Measurements from ENCODE around the gene CRELD1.
A peak's percentile ranks its signal among the peaks of the same experiment; 100 is the strongest.

CRELD1 gene

DNA sequence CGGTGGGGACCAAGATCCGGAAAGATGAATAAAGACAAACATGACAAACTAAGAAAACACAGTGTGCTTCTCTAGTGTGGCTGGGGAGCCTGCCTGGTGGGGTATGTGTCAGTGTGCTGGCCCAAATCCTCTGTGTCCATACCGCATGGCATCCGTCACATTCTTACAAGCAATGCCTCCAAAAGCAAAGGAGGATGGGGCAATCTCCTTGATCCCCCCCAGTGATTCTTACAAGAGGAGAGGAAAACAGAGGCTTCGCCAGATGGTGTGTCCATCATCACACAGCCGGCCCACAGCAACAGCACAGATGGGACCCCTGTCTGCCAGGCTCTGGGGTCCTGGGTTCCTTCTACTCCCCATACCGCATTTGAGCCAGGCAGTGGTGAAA lies 17.3 kb upstream of the CRELD1 start:
- TF ChIP-seq, protein P1, sequence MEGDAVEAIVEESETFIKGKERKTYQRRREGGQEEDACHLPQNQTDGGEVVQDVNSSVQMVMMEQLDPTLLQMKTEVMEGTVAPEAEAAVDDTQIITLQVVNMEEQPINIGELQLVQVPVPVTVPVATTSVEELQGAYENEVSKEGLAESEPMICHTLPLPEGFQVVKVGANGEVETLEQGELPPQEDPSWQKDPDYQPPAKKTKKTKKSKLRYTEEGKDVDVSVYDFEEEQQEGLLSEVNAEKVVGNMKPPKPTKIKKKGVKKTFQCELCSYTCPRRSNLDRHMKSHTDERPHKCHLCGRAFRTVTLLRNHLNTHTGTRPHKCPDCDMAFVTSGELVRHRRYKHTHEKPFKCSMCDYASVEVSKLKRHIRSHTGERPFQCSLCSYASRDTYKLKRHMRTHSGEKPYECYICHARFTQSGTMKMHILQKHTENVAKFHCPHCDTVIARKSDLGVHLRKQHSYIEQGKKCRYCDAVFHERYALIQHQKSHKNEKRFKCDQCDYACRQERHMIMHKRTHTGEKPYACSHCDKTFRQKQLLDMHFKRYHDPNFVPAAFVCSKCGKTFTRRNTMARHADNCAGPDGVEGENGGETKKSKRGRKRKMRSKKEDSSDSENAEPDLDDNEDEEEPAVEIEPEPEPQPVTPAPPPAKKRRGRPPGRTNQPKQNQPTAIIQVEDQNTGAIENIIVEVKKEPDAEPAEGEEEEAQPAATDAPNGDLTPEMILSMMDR (IDR thresholded peaks at IDR 0.05; ENCODE audit: low read depth, low read length), result no peak

DNA sequence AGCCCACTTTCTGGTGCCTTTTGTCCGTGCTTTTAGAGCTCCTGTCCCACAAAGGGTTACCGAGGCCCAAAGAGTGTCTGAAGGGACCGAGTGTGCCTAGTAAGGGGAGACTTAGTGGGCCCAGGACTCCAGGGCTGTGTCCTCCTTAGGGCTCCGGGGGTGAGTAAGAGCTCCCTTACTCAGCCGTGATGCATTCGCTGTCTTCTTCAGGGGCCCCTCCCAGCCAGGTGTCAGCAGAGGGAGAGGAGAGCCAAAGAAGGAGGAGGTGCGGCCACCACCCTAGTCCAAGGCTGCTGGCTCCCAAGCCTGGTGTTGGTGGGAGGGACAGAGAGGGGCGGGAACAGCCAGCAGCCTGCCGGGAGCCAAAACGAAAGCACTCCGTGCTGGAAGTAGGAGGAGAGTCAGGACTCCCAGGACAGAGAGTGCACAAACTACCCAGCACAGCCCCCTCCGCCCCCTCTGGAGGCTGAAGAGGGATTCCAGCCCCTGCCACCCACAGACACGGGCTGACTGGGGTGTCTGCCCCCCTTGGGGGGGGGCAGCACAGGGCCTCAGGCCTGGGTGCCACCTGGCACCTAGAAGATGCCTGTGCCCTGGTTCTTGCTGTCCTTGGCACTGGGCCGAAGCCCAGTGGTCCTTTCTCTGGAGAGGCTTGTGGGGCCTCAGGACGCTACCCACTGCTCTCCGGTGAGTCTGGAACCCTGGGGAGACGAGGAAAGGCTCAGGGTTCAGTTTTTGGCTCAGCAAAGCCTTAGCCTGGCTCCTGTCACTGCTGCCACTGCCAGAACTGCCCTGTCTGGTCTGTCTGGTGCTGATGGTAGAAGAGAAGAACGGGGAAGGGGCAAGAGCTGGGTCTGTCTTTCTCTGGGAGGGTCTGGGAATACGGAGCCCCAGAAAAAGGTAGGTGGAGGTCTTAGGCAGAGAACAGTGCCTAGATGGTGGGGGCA lies 16.6 kb upstream of the CRELD1 start, which contains the start of gene IL17RC:
Gene IL17RC (plus strand): TSS at position 365 of the 947 bp plus-strand sequence. CDS start 218 bp downstream, at position 583.
- TF ChIP-seq, protein P1 (IDR thresholded peaks at IDR 0.05; ENCODE audit: low read depth, low read length), result no peak
- peak within 1 kb of the TSS; percentile 70 for H3K4me3 ChIP-seq (ENCODE audit: low read depth, low read length)

More for the DNA sequence above, 17.3 kb upstream of the CRELD1 start:
- peak overlapping the region; percentile 70 for H3K4me3 ChIP-seq (ENCODE audit: low read depth, low read length)

DNA sequence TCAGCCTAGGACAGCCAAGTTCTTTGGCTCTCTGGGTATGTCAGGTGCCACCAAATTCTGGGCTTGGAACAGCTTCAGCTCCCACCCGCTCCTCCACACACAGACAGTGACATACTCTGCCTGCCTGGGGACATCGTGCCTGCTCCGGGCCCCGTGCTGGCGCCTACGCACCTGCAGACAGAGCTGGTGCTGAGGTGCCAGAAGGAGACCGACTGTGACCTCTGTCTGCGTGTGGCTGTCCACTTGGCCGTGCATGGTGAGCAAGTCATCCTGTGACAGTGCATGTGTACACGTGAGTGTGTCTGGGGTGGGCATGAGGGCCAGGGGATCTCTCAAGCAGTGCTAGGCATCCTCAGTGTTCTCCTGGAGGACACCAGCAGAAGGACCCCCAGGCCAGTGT lies 15.8 kb upstream of the CRELD1 start:
- peak overlapping the region; percentile 70 for H3K4me3 ChIP-seq (ENCODE audit: low read depth, low read length)
- TF ChIP-seq, protein P1 (IDR thresholded peaks at IDR 0.05; ENCODE audit: low read depth, low read length), result no peak

DNA sequence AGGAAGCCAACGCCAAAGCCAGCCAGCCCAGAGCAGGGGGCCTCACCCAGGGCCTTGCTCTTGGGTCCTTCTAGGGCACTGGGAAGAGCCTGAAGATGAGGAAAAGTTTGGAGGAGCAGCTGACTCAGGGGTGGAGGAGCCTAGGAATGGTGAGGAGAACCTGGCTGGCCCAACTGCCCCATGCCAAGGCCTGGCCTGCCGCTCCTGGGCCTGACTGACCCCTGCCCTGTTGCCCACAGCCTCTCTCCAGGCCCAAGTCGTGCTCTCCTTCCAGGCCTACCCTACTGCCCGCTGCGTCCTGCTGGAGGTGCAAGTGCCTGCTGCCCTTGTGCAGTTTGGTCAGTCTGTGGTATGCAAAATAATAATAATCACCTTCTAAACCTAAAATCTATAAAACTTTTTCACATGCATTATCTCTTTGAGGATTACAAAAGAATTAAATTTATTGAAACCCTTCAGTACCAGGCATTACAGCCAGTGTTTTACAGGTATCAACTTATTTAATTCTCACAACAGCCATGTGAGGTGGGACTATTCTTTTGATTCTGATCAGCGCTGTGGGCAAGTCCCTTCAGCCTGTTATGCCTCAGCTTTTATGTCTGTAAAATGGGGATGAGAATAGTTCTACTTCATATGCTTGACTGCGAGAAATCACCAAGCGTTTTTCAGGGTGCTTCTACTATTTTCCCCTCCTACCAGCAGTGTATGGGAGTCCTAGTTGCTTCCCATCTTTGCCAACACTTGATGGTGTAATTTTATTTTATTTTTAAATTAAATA lies 15.2 kb upstream of the CRELD1 start:
- no peak overlapping the region for H3K4me3 ChIP-seq (ENCODE audit: low read depth, low read length)
- TF ChIP-seq, protein P1 (IDR thresholded peaks at IDR 0.05; ENCODE audit: low read depth, low read length), result no peak

DNA sequence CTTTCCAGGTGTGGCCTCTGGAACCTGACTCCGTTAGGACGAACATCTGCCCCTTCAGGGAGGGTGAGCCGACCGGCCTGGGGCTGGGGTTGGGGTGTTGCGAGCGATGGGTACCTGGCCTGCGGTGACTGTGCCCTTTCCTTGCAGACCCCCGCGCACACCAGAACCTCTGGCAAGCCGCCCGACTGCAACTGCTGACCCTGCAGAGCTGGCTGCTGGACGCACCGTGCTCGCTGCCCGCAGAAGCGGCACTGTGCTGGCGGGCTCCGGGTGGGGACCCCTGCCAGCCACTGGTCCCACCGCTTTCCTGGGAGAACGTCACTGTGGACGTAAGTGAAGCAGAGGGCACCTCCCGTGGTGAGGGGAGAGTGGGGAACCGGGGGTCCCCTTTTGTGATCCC lies 5.5 kb upstream of the CRELD1 start:
- TF ChIP-seq, protein P1 (IDR thresholded peaks at IDR 0.05; ENCODE audit: low read depth, low read length), result no peak
- H3K4me3 ChIP-seq (ENCODE audit: low read depth, low read length), result no peak overlapping the region

DNA sequence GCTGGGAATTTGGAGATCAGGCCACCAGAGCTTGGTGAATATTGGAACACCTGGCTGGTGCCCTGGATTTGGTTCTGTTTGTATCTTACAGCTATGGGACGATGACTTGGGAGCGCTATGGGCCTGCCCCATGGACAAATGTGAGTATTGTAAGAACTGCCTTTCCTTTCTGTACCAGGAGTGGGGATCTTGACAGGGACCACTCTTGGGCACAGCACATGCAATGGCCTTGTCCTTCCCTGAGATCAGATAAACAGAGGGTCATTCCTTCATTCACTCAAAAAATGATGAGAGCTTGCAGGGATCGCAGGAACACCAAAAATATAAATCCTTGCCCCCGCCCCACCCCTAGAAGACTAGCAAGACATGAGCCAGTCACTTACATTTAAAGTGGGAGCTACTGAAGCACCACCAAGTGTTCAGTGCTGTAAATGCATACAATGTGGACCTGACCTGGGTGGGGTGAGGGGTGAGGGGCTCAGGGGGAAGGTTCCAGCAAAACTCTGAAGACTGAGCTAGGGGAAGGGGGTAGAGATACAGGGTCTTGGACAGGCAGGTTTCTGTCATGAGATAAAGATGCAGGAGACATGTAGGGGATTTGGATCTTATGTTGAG lies 2.7 kb upstream of the CRELD1 start:
- TF ChIP-seq, protein P1 (IDR thresholded peaks at IDR 0.05; ENCODE audit: low read depth, low read length), result no peak
- H3K4me3 ChIP-seq (ENCODE audit: low read depth, low read length), result no peak overlapping the region

Measured in WI38 (cell line).